Activated naive CD4-positive, alpha-beta T cell treated with Interleukin-2 at 50 U/mL for 16 hours (primary cell): ENCODE results near the gene PRH1.

Experiments
- DNase-seq: peaks from one replicate; pipeline ENCODE4 v3.0.0-alpha.2; 2020

The PRH1 gene

GRCh38 chr12:10884086-10884725 is at the start of gene PRH1:
PRH1 (minus strand) TSS chr12:10884255; CDS start chr12:10884217, 38 bp downstream.
- no peak for DNase-seq

- no peak for DNase-seq
These were observed 44.8 kb upstream of the PRH1 start, which contains the start of gene PRH2 for GRCh38 chr12:10928746-10929286. PRH2 (plus strand) TSS chr12:10929236; CDS start chr12:10929274, 38 bp downstream.

- DNase-seq = no peak
These were observed 42.2 kb upstream of the PRH1 start for GRCh38 chr12:10926269-10926668.

GRCh38 chr12:10919809-10920208 is 35.8 kb upstream of the PRH1 start:
- no peak for DNase-seq

GRCh38 chr12:10910380-10910779 is 26.3 kb upstream of the PRH1 start:
- DNase-seq = no peak

- DNase-seq = no peak
These were observed 25.4 kb upstream of the PRH1 start, which contains the start of gene TAS2R13 for GRCh38 chr12:10909462-10909861. TAS2R13 (minus strand) TSS chr12:10909562; CDS start chr12:10909298, 264 bp downstream.

- no peak for DNase-seq
These were observed 20.6 kb upstream of the PRH1 start for GRCh38 chr12:10904686-10905085.

GRCh38 chr12:10901427-10901826 is 17.4 kb upstream of the PRH1 start:
- no peak for DNase-seq

GRCh38 chr12:10900972-10901371 is 16.9 kb upstream of the PRH1 start:
- no peak for DNase-seq

GRCh38 chr12:10900530-10900929 is 16.5 kb upstream of the PRH1 start:
- no peak for DNase-seq

- no peak for DNase-seq
These were observed 12.8 kb upstream of the PRH1 start for GRCh38 chr12:10896854-10897253.

GRCh38 chr12:10891937-10892336 is 7.9 kb upstream of the PRH1 start:
- no peak for DNase-seq

- DNase-seq = no peak
These were observed 5.2 kb upstream of the PRH1 start for GRCh38 chr12:10889226-10889625.

- DNase-seq = no peak
These were observed 10.7 kb downstream of the PRH1 start for GRCh38 chr12:10873378-10873777.

- no peak for DNase-seq
These were observed 16.7 kb downstream of the PRH1 start for GRCh38 chr12:10867381-10867780.

GRCh38 chr12:10863512-10864218 is 20.4 kb downstream of the PRH1 start:
- no peak for DNase-seq

GRCh38 chr12:10861366-10861765 is 22.7 kb downstream of the PRH1 start:
- DNase-seq = no peak

- no peak for DNase-seq
These were observed 28.2 kb downstream of the PRH1 start for GRCh38 chr12:10855807-10856206.

GRCh38 chr12:10853776-10854175 is 30.3 kb downstream of the PRH1 start:
- no peak for DNase-seq

GRCh38 chr12:10851243-10851858 is 32.7 kb downstream of the PRH1 start:
- no peak for DNase-seq

GRCh38 chr12:10849425-10849878 is 34.6 kb downstream of the PRH1 start, which contains the start of gene PRR4:
PRR4 (minus strand) TSS chr12:10849475; CDS start chr12:10849437, 38 bp downstream.
- DNase-seq = no peak

- DNase-seq = no peak
These were observed 36.3 kb downstream of the PRH1 start for GRCh38 chr12:10847744-10848143.

GRCh38 chr12:10842862-10843261 is 41.2 kb downstream of the PRH1 start:
- DNase-seq = no peak
